ENCODE data around the gene NKD2.

NKD2 gene

GRCh38 chr5:1017056-1017455 lies 8.5 kb downstream of the NKD2 start:
- TF ChIP-seq CTCF (conservative IDR thresholded peaks at IDR 0.05; ENCODE audit: low read length) = no peak
- TF ChIP-seq EZH2phosphoT487 (IDR thresholded peaks at IDR 0.05; ENCODE audit: borderline replicate concordance) = no peak
- peaks cover 23% of the 10 kb centered on the region; the same call in 1 of the 2 replicates for H3K79me2 ChIP-seq (ENCODE audit: insufficient read depth, low read length)
- no peak overlapping the region for H2AFZ ChIP-seq (ENCODE audit: low read length)
- no peaks in the 10 kb centered on the region for H3K4me1 ChIP-seq (ENCODE audit: insufficient read depth, low read length, poor library complexity, severe bottlenecking)
- no peaks in the 10 kb centered on the region for H3K27me3 ChIP-seq (ENCODE audit: insufficient read depth, low read length, poor library complexity, severe bottlenecking)
- H4K20me1 ChIP-seq (ENCODE audit: insufficient read depth, low read length, poor library complexity, severe bottlenecking) = peaks cover 12% of the 10 kb centered on the region
- H3K36me3 ChIP-seq (ENCODE audit: insufficient read depth, low read length) = no peaks in the 10 kb centered on the region; the same call in 1 of the 2 replicates
- no peak overlapping the region for H3K9ac ChIP-seq (ENCODE audit: low read depth, low read length, poor library complexity, severe bottlenecking)
- H3F3A ChIP-seq (ENCODE audit: low read depth) = no peaks in the 10 kb centered on the region
- H3K9me3 ChIP-seq (ENCODE audit: insufficient read depth, low read depth, low read length) = no peaks in the 10 kb centered on the region
- no peak overlapping the region for H3K4me2 ChIP-seq (ENCODE audit: low read depth, low read length, poor library complexity, severe bottlenecking)
- no peaks in the 10 kb centered on the region for H3K9me2 ChIP-seq (replicated peaks; ENCODE audit: low read depth, low read length)
- no peak overlapping the region for H3K4me3 ChIP-seq (ENCODE audit: low read length, poor library complexity, severe bottlenecking)

GRCh38 chr5:1017691-1018455 lies 9.3 kb downstream of the NKD2 start:
- Histone ChIP-seq H4K20me1 (ENCODE audit: insufficient read depth, low read length, poor library complexity, severe bottlenecking) (peaks cover 12% of the 10 kb centered on the region), H3K36me3 (ENCODE audit: insufficient read depth, low read length) (no peaks in the 10 kb centered on the region; the same call in 1 of the 2 replicates), H3K4me2 (ENCODE audit: low read depth, low read length, poor library complexity, severe bottlenecking) (no peak overlapping the region), H3K9me2 (replicated peaks; ENCODE audit: low read depth, low read length) (no peaks in the 10 kb centered on the region), H2AFZ (ENCODE audit: low read length) (no peak overlapping the region), H3K4me3 (ENCODE audit: low read length, poor library complexity, severe bottlenecking) (no peak overlapping the region), H3K79me2 (ENCODE audit: insufficient read depth, low read length) (peaks cover 15% of the 10 kb centered on the region; the same call in 1 of the 2 replicates), H3K9me3 (ENCODE audit: insufficient read depth, low read depth, low read length) (no peaks in the 10 kb centered on the region), H3F3A (ENCODE audit: low read depth) (no peaks in the 10 kb centered on the region), H3K4me1 (ENCODE audit: insufficient read depth, low read length, poor library complexity, severe bottlenecking) (no peaks in the 10 kb centered on the region), H3K9ac (ENCODE audit: low read depth, low read length, poor library complexity, severe bottlenecking) (no peak overlapping the region), H3K27me3 (ENCODE audit: insufficient read depth, low read length, poor library complexity, severe bottlenecking) (no peaks in the 10 kb centered on the region)
- TF ChIP-seq EZH2phosphoT487 (IDR thresholded peaks at IDR 0.05; ENCODE audit: borderline replicate concordance) (no peak), CTCF (conservative IDR thresholded peaks at IDR 0.05; ENCODE audit: low read length) (no peak)

GRCh38 chr5:1018596-1018995 lies 10.0 kb downstream of the NKD2 start:
- H3K4me3 ChIP-seq (ENCODE audit: low read length, poor library complexity, severe bottlenecking) = no peak overlapping the region
- TF ChIP-seq CTCF (conservative IDR thresholded peaks at IDR 0.05; ENCODE audit: low read length) = no peak
- TF ChIP-seq EZH2phosphoT487 (IDR thresholded peaks at IDR 0.05; ENCODE audit: borderline replicate concordance) = no peak
- H3K9me3 ChIP-seq (ENCODE audit: insufficient read depth, low read depth, low read length) = no peaks in the 10 kb centered on the region
- H4K20me1 ChIP-seq (ENCODE audit: insufficient read depth, low read length, poor library complexity, severe bottlenecking) = peaks cover 12% of the 10 kb centered on the region
- H3K79me2 ChIP-seq (ENCODE audit: insufficient read depth, low read length) = peaks cover 8% of the 10 kb centered on the region; the same call in 1 of the 2 replicates
- no peaks in the 10 kb centered on the region for H3F3A ChIP-seq (ENCODE audit: low read depth)
- H2AFZ ChIP-seq (ENCODE audit: low read length) = no peak overlapping the region
- no peaks in the 10 kb centered on the region for H3K4me1 ChIP-seq (ENCODE audit: insufficient read depth, low read length, poor library complexity, severe bottlenecking)
- no peaks in the 10 kb centered on the region for H3K27me3 ChIP-seq (ENCODE audit: insufficient read depth, low read length, poor library complexity, severe bottlenecking)
- H3K9me2 ChIP-seq (replicated peaks; ENCODE audit: low read depth, low read length) = no peaks in the 10 kb centered on the region
- no peak overlapping the region for H3K4me2 ChIP-seq (ENCODE audit: low read depth, low read length, poor library complexity, severe bottlenecking)
- no peaks in the 10 kb centered on the region; the same call in 1 of the 2 replicates for H3K36me3 ChIP-seq (ENCODE audit: insufficient read depth, low read length)
- H3K9ac ChIP-seq (ENCODE audit: low read depth, low read length, poor library complexity, severe bottlenecking) = no peak overlapping the region
